Activated CD4-positive, alpha-beta T cell treated with anti-CD3 and anti-CD28 coated beads, Interleukin-2, amount 10 ng/mL, durations not matched to agents 24 days and 14 days (primary cell): ENCODE measurements around the gene CSF3. TPM values are rescaled to one million over a fixed set of nuclear protein-coding genes. Genes with fewer than 3 reads are reported as not detected.
"Not testable (repeated sequence)": the region's sequence is repeated elsewhere in the genome, so short reads cannot be mapped to it uniquely, and the experiment has no call there.

ENCODE experiments used
- DNase-seq: peaks from one replicate; pipeline ENCODE4 v3.0.0; 2022
- H3K27ac Mint-ChIP-seq: one replicate; pipeline ENCODE4 v1.8.0; 2022; ENCODE audit warnings: mild to moderate bottlenecking, mixed read lengths
- H3K27me3 Mint-ChIP-seq: one replicate; pipeline ENCODE4 v1.8.0; 2022; ENCODE audit warnings: mixed read lengths
- H3K36me3 Mint-ChIP-seq: one replicate; pipeline ENCODE4 v1.8.0; 2022; ENCODE audit warnings: low read depth, mild to moderate bottlenecking, mixed read lengths
- H3K4me1 Mint-ChIP-seq: one replicate; pipeline ENCODE4 v1.8.0; 2021; ENCODE audit warnings: mixed read lengths
- H3K4me3 Mint-ChIP-seq: one replicate; pipeline ENCODE4 v1.8.0; 2022; ENCODE audit warnings: mild to moderate bottlenecking, moderate library complexity, mixed read lengths
- H3K9me3 Mint-ChIP-seq: one replicate; pipeline ENCODE4 v1.8.0; 2021; ENCODE audit warnings: mixed read lengths
- intact Hi-C: fragments of 100-400 bp; cut with micrococcal nuclease; formaldehyde crosslinking; loops from one replicate; pipeline ENCODE4 v1.15.1; 2023
- total RNA-seq: library from RNA; stranded (reverse); gene quantifications from 2 replicates; pipeline ENCODE4 v1.2.3, GENCODE V29; 2022

The CSF3 gene
- total RNA-seq, 1 donor from 2014 or later, result not detected

- Mint-ChIP-seq H3K36me3 (no peaks in the 10 kb centered on the region), H3K9me3 (no peaks in the 10 kb centered on the region), H3K27me3 (peaks cover 2% of the 10 kb centered on the region), H3K4me3 (no peak overlapping the region), H3K4me1 (peaks cover 2% of the 10 kb centered on the region), H3K27ac (no peak overlapping the region)
- intact Hi-C loops, result no loop called here
- no peak for DNase-seq
These were observed 9.7 kb upstream of the CSF3 start for GRCh38 chr17:40005520-40005919.

- H3K36me3 Mint-ChIP-seq, H3K9me3 Mint-ChIP-seq, H3K4me3 Mint-ChIP-seq, H3K27me3 Mint-ChIP-seq, H3K27ac Mint-ChIP-seq, DNase-seq, H3K4me1 Mint-ChIP-seq: not testable (repeated sequence)
- intact Hi-C loops, result loop anchor here (5.0 to 10.0 kb wide), 2 partner anchors 101 to 184 kb away; no protein-coding TSS in a partner anchor
These were observed 4.2 kb upstream of the CSF3 start for GRCh38 chr17:40010946-40011500.

- not testable (repeated sequence) for H3K27me3 Mint-ChIP-seq, H3K4me3 Mint-ChIP-seq, H3K27ac Mint-ChIP-seq, H3K36me3 Mint-ChIP-seq, H3K4me1 Mint-ChIP-seq, DNase-seq, H3K9me3 Mint-ChIP-seq
- intact Hi-C loops, result loop anchor here (2.0 to 10.0 kb wide), 4 partner anchors 75 to 183 kb away; no protein-coding TSS in a partner anchor
These were observed 3.1 kb upstream of the CSF3 start for GRCh38 chr17:40012017-40012647.

GRCh38 chr17:40014375-40014980, 762 bp upstream of the CSF3 start:
- Mint-ChIP-seq H3K4me1 (peaks cover 5% of the 10 kb centered on the region), H3K27ac (no peak overlapping the region)

GRCh38 chr17:40015998-40016985, 1.1 kb downstream of the CSF3 start:
- Mint-ChIP-seq H3K36me3 (peaks cover 10% of the 10 kb centered on the region), H3K4me3 (no peak overlapping the region), H3K27me3 (peaks cover 3% of the 10 kb centered on the region), H3K4me1 (peaks cover 5% of the 10 kb centered on the region), H3K9me3 (no peaks in the 10 kb centered on the region), H3K27ac (no peak overlapping the region)
- DNase-seq, result no peak
- intact Hi-C loops, result loop anchor here (10.0 kb wide), 1 partner anchor 179 kb away; no protein-coding TSS in a partner anchor

More at GRCh38 chr17:40014375-40014980, 762 bp upstream of the CSF3 start:
- intact Hi-C loops, result loop anchor here (5.0 to 10.0 kb wide), 2 partner anchors 98 to 180 kb away; no protein-coding TSS in a partner anchor
- no peak for DNase-seq
- Mint-ChIP-seq H3K9me3 (no peaks in the 10 kb centered on the region), H3K27me3 (peaks cover 3% of the 10 kb centered on the region), H3K36me3 (peaks cover 4% of the 10 kb centered on the region), H3K4me3 (no peak overlapping the region)

- no peaks in the 10 kb centered on the region for H3K27me3 Mint-ChIP-seq
- H3K4me1 Mint-ChIP-seq, result peaks cover 5% of the 10 kb centered on the region
- H3K36me3 Mint-ChIP-seq, result peaks cover 18% of the 10 kb centered on the region
- no peaks in the 10 kb centered on the region for H3K9me3 Mint-ChIP-seq
- no peak for DNase-seq
- H3K4me3 Mint-ChIP-seq, result no peak overlapping the region
- H3K27ac Mint-ChIP-seq, result no peak overlapping the region
- intact Hi-C loops, result loop anchor here (10.0 kb wide), 1 partner anchor 177 kb away; no protein-coding TSS in a partner anchor
These were observed 2.3 kb downstream of the CSF3 start for GRCh38 chr17:40017422-40018080.

- intact Hi-C loops, result loop anchor here (10.0 kb wide), 1 partner anchor 176 kb away; no protein-coding TSS in a partner anchor
- Mint-ChIP-seq H3K27ac (no peak overlapping the region), H3K9me3 (no peaks in the 10 kb centered on the region), H3K4me3 (no peak overlapping the region), H3K36me3 (peaks cover 21% of the 10 kb centered on the region), H3K4me1 (peaks cover 5% of the 10 kb centered on the region), H3K27me3 (no peaks in the 10 kb centered on the region)
- no peak for DNase-seq
These were observed 3.2 kb downstream of the CSF3 start for GRCh38 chr17:40018211-40019121.

GRCh38 chr17:40019140-40019991, 4.1 kb downstream of the CSF3 start:
- Mint-ChIP-seq H3K36me3 (peaks cover 23% of the 10 kb centered on the region), H3K9me3 (no peaks in the 10 kb centered on the region), H3K27ac (no peak overlapping the region), H3K4me1 (peaks cover 1% of the 10 kb centered on the region), H3K4me3 (no peak overlapping the region), H3K27me3 (no peaks in the 10 kb centered on the region)
- intact Hi-C loops, result loop anchor here (10.0 kb wide), 1 partner anchor 175 kb away; no protein-coding TSS in a partner anchor
- no peak for DNase-seq

- Mint-ChIP-seq H3K4me3 (no peak overlapping the region), H3K4me1 (peaks cover 1% of the 10 kb centered on the region), H3K27ac (no peak overlapping the region), H3K9me3 (no peaks in the 10 kb centered on the region), H3K36me3 (peaks cover 25% of the 10 kb centered on the region), H3K27me3 (no peaks in the 10 kb centered on the region)
- intact Hi-C loops, result no loop called here
- DNase-seq, result no peak
These were observed 4.9 kb downstream of the CSF3 start for GRCh38 chr17:40020146-40020545.

GRCh38 chr17:40021451-40021971, 6.3 kb downstream of the CSF3 start:
- no peak for DNase-seq
- Mint-ChIP-seq H3K9me3 (no peaks in the 10 kb centered on the region), H3K4me1 (peaks cover 12% of the 10 kb centered on the region), H3K4me3 (no peak overlapping the region), H3K36me3 (peaks cover 38% of the 10 kb centered on the region), H3K27ac (no peak overlapping the region), H3K27me3 (no peaks in the 10 kb centered on the region)
- intact Hi-C loops, result no loop called here

- intact Hi-C loops, result no loop called here
- H3K36me3 Mint-ChIP-seq, result peaks cover 46% of the 10 kb centered on the region
- H3K27me3 Mint-ChIP-seq, result no peaks in the 10 kb centered on the region
These were observed 7.3 kb downstream of the CSF3 start for GRCh38 chr17:40022497-40022896.

More at GRCh38 chr17:40022497-40022896, 7.3 kb downstream of the CSF3 start:
- Mint-ChIP-seq H3K27ac (no peak overlapping the region), H3K4me3 (no peak overlapping the region), H3K9me3 (no peaks in the 10 kb centered on the region), H3K4me1 (peaks cover 12% of the 10 kb centered on the region)
- no peak for DNase-seq
